A549 (cell line): ENCODE data around the gene SZT2. TPM values are rescaled to one million over a fixed set of nuclear protein-coding genes. Genes with fewer than 3 reads are reported as not detected.
A peak's percentile ranks its signal among the peaks of the same experiment; 100 is the strongest.

Experiments used
- ATAC-seq, 2 experiments: fragments of 200-7000 bp in 1 of 2; fragments of >200 bp in 1 of 2; cut with Nextera tagmentation in 1 of 2; cut with Tn5 transposase in 1 of 2; 3 replicates each; pipeline versions ENCODE4 v1.8.0 to v1.9.1; 2018 to 2020; ENCODE audit warnings: mild to moderate bottlenecking in 1 of 2, moderate library complexity in 1 of 2
- CTCF ChIA-PET: fragments of 300-600 bp; sonication (Branson Sonifier 250); formaldehyde crosslinking; extraction: SDS; loops from one replicate; lab custom pipeline; 2021; ENCODE audit warnings: antibody characterized with exemption, inconsistent platforms; lab: Yijun Ruan, JAX
- POLR2A ChIA-PET: fragments of 350-600 bp; formaldehyde crosslinking; extraction: SDS; loops from one replicate; lab custom pipeline; 2021; ENCODE audit warnings: antibody characterized with exemption, inconsistent platforms; lab: Yijun Ruan, JAX
- DNase-seq, 2 experiments: peaks; one replicate each; pipeline versions ENCODE4 v3.0.0 to v3.0.0-alpha.2; 2011 to 2016; ENCODE audit warnings: low read depth in 1 of 2, low spot score in 1 of 2
- FAIRE-seq: peaks from 2 replicates; lab custom pipeline; 2011; peaks lifted over from hg19 to GRCh38; lab: Jason Lieb, UNC
- H3K27ac ChIP-seq, 2 experiments: fragments of >200 bp; sonication (Bioruptor Twin); formaldehyde crosslinking; 3 replicates each; pipeline ENCODE4 v1.5.1; 2016 to 2017
- H3K4me1 ChIP-seq: fragments of >200 bp; sonication (Bioruptor Twin); formaldehyde crosslinking; 3 replicates; pipeline ENCODE4 v1.6.1; 2016
- H3K4me2 ChIP-seq: fragments of >200 bp; sonication (Bioruptor Twin); formaldehyde crosslinking; 3 replicates; pipeline ENCODE4 v1.6.1; 2016
- H3K4me3 ChIP-seq: fragments of >200 bp; sonication (Bioruptor Twin); formaldehyde crosslinking; 3 replicates; pipeline ENCODE4 v1.5.1; 2016
- H3K9me3 ChIP-seq: fragments of >200 bp; sonication (Bioruptor Twin); formaldehyde crosslinking; 3 replicates; pipeline ENCODE4 v1.6.1; 2016
- CEBPB ChIP-seq, 2 experiments: fragments of >200 bp in 1 of 2; sonication (Bioruptor Twin) in 1 of 2; formaldehyde crosslinking in 1 of 2; IDR thresholded peaks; 2 replicates each; pipeline ENCODE4 v1.6.1; 2012 to 2016
- CHD2 ChIP-seq: fragments of 150-350 bp; IDR thresholded peaks from 2 replicates; pipeline ENCODE4 v1.6.1; 2014; ENCODE audit warnings: low read length; ENCODE audit not compliant: partially characterized antibody
- CTCF ChIP-seq: fragments of >200 bp; sonication (Bioruptor Twin); formaldehyde crosslinking; IDR thresholded peaks from 3 replicates; pipeline ENCODE4 v1.5.1; 2016
- E2F6 ChIP-seq: IDR thresholded peaks from 2 replicates; pipeline ENCODE4 v1.6.1; 2012; ENCODE audit warnings: low read depth, borderline replicate concordance
- FOXS1 ChIP-seq: fragments of 250-450 bp; sonication (Bioruptor Pico); IDR thresholded peaks from 2 replicates; pipeline ENCODE4 v1.5.0; 2020; ENCODE audit warnings: mild to moderate bottlenecking, moderate library complexity
- HDAC2 ChIP-seq: fragments of 200-600 bp; sonication (generic); IDR thresholded peaks from 2 replicates; pipeline ENCODE4 v1.6.1; 2016
- HES2 ChIP-seq: fragments of >200 bp; sonication (Bioruptor Twin); formaldehyde crosslinking; IDR thresholded peaks from 2 replicates; pipeline ENCODE4 v1.6.1; 2016
- HOXB5 ChIP-seq: fragments of 250-450 bp; sonication (Bioruptor Pico); IDR thresholded peaks from 2 replicates; pipeline ENCODE4 v1.5.0; 2020; ENCODE audit warnings: mild to moderate bottlenecking, moderate library complexity
- JUN ChIP-seq, 2 experiments: fragments of >200 bp; sonication (Bioruptor Twin); formaldehyde crosslinking; IDR thresholded peaks; 2 replicates in 1 of 2; 3 replicates in 1 of 2; pipeline ENCODE4 v1.6.1; 2016 to 2017
- MAX ChIP-seq: IDR thresholded peaks from 2 replicates; pipeline ENCODE4 v1.6.1; 2012
- MYC ChIP-seq: IDR thresholded peaks from 2 replicates; pipeline ENCODE4 v1.6.1; 2012; ENCODE audit warnings: mild to moderate bottlenecking, inconsistent platforms, low read length, improper control_type of control experiment, borderline replicate concordance
- NR3C1 ChIP-seq: fragments of >200 bp; sonication (Bioruptor Twin); formaldehyde crosslinking; IDR thresholded peaks from 3 replicates; pipeline ENCODE4 v1.6.1; 2017
- POLR2A ChIP-seq: IDR thresholded peaks from 2 replicates; pipeline ENCODE4 v1.6.1; 2012; ENCODE audit warnings: mild to moderate bottlenecking, low read length
- REST ChIP-seq: fragments of 200-600 bp; sonication (generic); IDR thresholded peaks from 2 replicates; pipeline ENCODE4 v1.6.1; 2016; ENCODE audit warnings: antibody characterized with exemption, mild to moderate bottlenecking, moderate library complexity
- WGBS: methylation state at CpG from one replicate; pipeline ENCODE4 v1.1.6; 2017; ENCODE audit errors: missing lambda C conversion rate; 5-methylcytosine and 5-hydroxymethylcytosine counted together
- polyA plus RNA-seq, 4 experiments: library from polyadenylated mRNA; depleted of rRNA in 3 of 4; stranded (reverse); fragments of >200 nt; fragmentation: RNase III in 1 of 4; extraction: RNeasy Plus Mini Kit Qiagen cat#74134 plus additional on column Dnase treatment in 1 of 4; gene quantifications; 2 replicates in 3 of 4; 3 replicates in 1 of 4; pipeline ENCODE4 v1.2.3, GENCODE V29; 2011 to 2017

Gene SZT2
- polyA plus RNA-seq, 2 of the 4 experiments (the other 2 are of a cell fraction) = 6.1 to 6.5 TPM

GRCh38 chr1:43451701-43452532 is 62.2 kb downstream of the SZT2 start (continued):
- TF ChIP-seq CTCF = no peak
- TF ChIP-seq FOXS1 (CRISPR knock-in tag) = no peak
- no peak for TF ChIP-seq MYC
- TF ChIP-seq REST = no peak
- TF ChIP-seq HOXB5 (CRISPR knock-in tag) = no peak
- TF ChIP-seq CEBPB (IDR thresholded peaks at IDR 0.05) = no peak

GRCh38 chr1:43452789-43453441 is 63.2 kb downstream of the SZT2 start:
- Histone ChIP-seq H3K27ac (peak overlapping the region; percentile 83 to 91), H3K4me1 (peaks cover 10% of the 10 kb centered on the region; the same call in 2 of the 3 replicates), H3K4me2 (peak overlapping the region; percentile 79), H3K4me3 (peak overlapping the region; percentile 43; the same call in 2 of the 3 replicates), H3K9me3 (no peaks in the 10 kb centered on the region; the same call in 2 of the 3 replicates)
- ATAC-seq (peak; percentile 30 to 39; a peak in 4 of 6 replicates), DNase-seq (peak in 1 of 2 experiments; percentile 32), FAIRE-seq (no peak)
- TF ChIP-seq HOXB5 (CRISPR knock-in tag) = no peak
- WGBS = 80% methylated on average over 6 of the region's 10 CpGs
- POLR2A ChIA-PET = interaction anchor here (0.6 to 1.5 kb wide), 2 partner anchors 85 to 208 kb away, joined by 3 to 4 read pairs; partner anchors contain the start of gene ELOVL1
- CTCF ChIA-PET = interaction anchor here (0.6 kb wide), 1 partner anchor 229 kb away, joined by 3 read pairs; no protein-coding TSS in a partner anchor

- CTCF ChIA-PET = interaction anchor here (0.6 to 1.9 kb wide), 3 partner anchors 39 to 230 kb away, joined by 3 to 6 read pairs (median 4); no protein-coding TSS in a partner anchor
- 27% methylated on average over 23 of the region's 87 CpGs for WGBS
- TF ChIP-seq HDAC2 (no peak), CHD2 (no peak), MAX (peak; percentile 24), E2F6 (peak; percentile 19; the same call in 1 of the 2 replicates), JUN (IDR thresholded peaks at IDR 0.05) (peak in 1 of 2 experiments; percentile 48; a peak in 2 of 5 replicates), CEBPB (IDR thresholded peaks at IDR 0.05) (no peak), POLR2A (peak; percentile 14; the same call in 1 of the 2 replicates), HES2 (no peak), NR3C1 (no peak)
- TF ChIP-seq, all 56 proteins: peak for 4
- POLR2A ChIA-PET = interaction anchor here (0.6 to 1.5 kb wide), 4 partner anchors 13 to 208 kb away, joined by 3 to 4 read pairs (median 4); partner anchors contain the start of gene ELOVL1
- DNase-seq (peak; percentile 49 to 76), ATAC-seq (peak; percentile 58 to 79), FAIRE-seq (no peak)
- Histone ChIP-seq H3K9me3 (no peaks in the 10 kb centered on the region; the same call in 2 of the 3 replicates), H3K27ac (peak within 1 kb of the TSS; percentile 83 to 91), H3K4me3 (peak within 1 kb of the TSS; percentile 43), H3K4me1 (peaks cover 10% of the 10 kb centered on the region; the same call in 1 of the 3 replicates), H3K4me2 (peak within 1 kb of the TSS; percentile 79)
Measured at GRCh38 chr1:43453442-43454269, 64.0 kb downstream of the SZT2 start, which contains the start of gene HYI. Gene HYI, minus strand, starts transcription at chr1:43453931. Its CDS starts 138 bp downstream, at chr1:43453793.
